HEK293 (cell line): ENCODE data around the gene TMEM214.

Experiments used
- CTCF ChIP-seq: fragments of 450-650 bp; formaldehyde crosslinking; IDR thresholded peaks from 2 replicates; pipeline ENCODE4 v1.5.1; 2016; ENCODE audit warnings: missing biosample characterization, missing genetic modification characterization
- EGR2 ChIP-seq: fragments of 450-650 bp; formaldehyde crosslinking; IDR thresholded peaks from 2 replicates; pipeline ENCODE4 v1.5.1; 2016; ENCODE audit warnings: low read depth, missing biosample characterization, missing genetic modification characterization
- GLIS2 ChIP-seq: fragments of 450-650 bp; formaldehyde crosslinking; IDR thresholded peaks from 2 replicates; pipeline ENCODE4 v1.5.1; 2016; ENCODE audit warnings: missing biosample characterization, missing genetic modification characterization
- HOXC10 ChIP-seq: sonication (generic); formaldehyde crosslinking; IDR thresholded peaks from 2 replicates; pipeline ENCODE4 v1.8.1; 2023; ENCODE audit warnings: mild to moderate bottlenecking, missing genetic modification reagents
- PBX3 ChIP-seq: sonication (generic); formaldehyde crosslinking; IDR thresholded peaks from 2 replicates; pipeline ENCODE4 v1.8.1; 2022; ENCODE audit warnings: mild to moderate bottlenecking, moderate library complexity, missing genetic modification reagents
- SALL2 ChIP-seq: fragments of 450-650 bp; formaldehyde crosslinking; IDR thresholded peaks from 2 replicates; pipeline ENCODE4 v1.5.0; 2017; ENCODE audit warnings: missing biosample characterization, mild to moderate bottlenecking, missing genetic modification characterization, borderline replicate concordance
- SETDB1 ChIP-seq: IDR thresholded peaks from one replicate; pipeline ENCODE4 v1.6.1; 2017; ENCODE audit warnings: mild to moderate bottlenecking, low read length, moderate library complexity, mixed read lengths; ENCODE audit not compliant: insufficient read length
- SP2 ChIP-seq: fragments of 450-650 bp; formaldehyde crosslinking; IDR thresholded peaks from 2 replicates; pipeline ENCODE4 v1.5.1; 2016; ENCODE audit warnings: missing biosample characterization, missing genetic modification characterization
- ZBTB8A ChIP-seq: fragments of 450-650 bp; formaldehyde crosslinking; IDR thresholded peaks from 2 replicates; pipeline ENCODE4 v1.5.1; 2016; ENCODE audit warnings: missing biosample characterization, missing genetic modification characterization
- ZFP37 ChIP-seq: fragments of 450-650 bp; formaldehyde crosslinking; IDR thresholded peaks from 2 replicates; pipeline ENCODE4 v1.5.1; 2016; ENCODE audit warnings: missing biosample characterization, missing genetic modification characterization
- ZNF146 ChIP-seq: fragments of 450-650 bp; formaldehyde crosslinking; IDR thresholded peaks from 2 replicates; pipeline ENCODE4 v1.5.1; 2016; ENCODE audit warnings: missing biosample characterization, missing genetic modification characterization
- ZNF169 ChIP-seq: fragments of 450-650 bp; formaldehyde crosslinking; IDR thresholded peaks from 2 replicates; pipeline ENCODE4 v1.5.1; 2016; ENCODE audit warnings: missing biosample characterization, missing genetic modification characterization
- ZNF280C ChIP-seq: fragments of 450-650 bp; formaldehyde crosslinking; IDR thresholded peaks from 2 replicates; pipeline ENCODE4 v1.5.1; 2016; ENCODE audit warnings: missing biosample characterization, missing genetic modification characterization
- ZNF37A ChIP-seq: fragments of 450-650 bp; IDR thresholded peaks from 2 replicates; pipeline ENCODE4 v1.5.1; 2018; ENCODE audit warnings: missing biosample characterization, missing genetic modification characterization
- ZNF398 ChIP-seq: fragments of 450-650 bp; formaldehyde crosslinking; IDR thresholded peaks from 2 replicates; pipeline ENCODE4 v1.5.1; 2017; ENCODE audit warnings: missing biosample characterization, missing genetic modification characterization
- ZNF830 ChIP-seq: fragments of 450-650 bp; IDR thresholded peaks from 2 replicates; pipeline ENCODE4 v1.5.0; 2018; ENCODE audit warnings: missing biosample characterization, missing genetic modification characterization, low read depth, mild to moderate bottlenecking, moderate library complexity
- ZNF843 ChIP-seq: fragments of 450-650 bp; formaldehyde crosslinking; IDR thresholded peaks from 2 replicates; pipeline ENCODE4 v1.5.1; 2016; ENCODE audit warnings: missing biosample characterization, missing genetic modification characterization
- ZSCAN30 ChIP-seq: fragments of 450-650 bp; IDR thresholded peaks from 2 replicates; pipeline ENCODE4 v1.5.1; 2018; ENCODE audit warnings: missing biosample characterization, mild to moderate bottlenecking, missing genetic modification characterization, moderate library complexity
- TF ChIP-seq, protein P1 (sequence below): fragments of 450-650 bp; formaldehyde crosslinking; IDR thresholded peaks from 2 replicates; pipeline ENCODE4 v1.5.1; 2016; ENCODE audit warnings: missing biosample characterization, missing genetic modification characterization
- TF ChIP-seq, protein P2 (sequence below): fragments of 450-650 bp; formaldehyde crosslinking; IDR thresholded peaks from 2 replicates; pipeline ENCODE4 v1.5.1; 2016; ENCODE audit warnings: missing biosample characterization, missing genetic modification characterization
- TF ChIP-seq, protein P3 (sequence below): fragments of 450-650 bp; formaldehyde crosslinking; IDR thresholded peaks from 2 replicates; pipeline ENCODE4 v1.5.1; 2016; ENCODE audit warnings: missing biosample characterization, missing genetic modification characterization, borderline replicate concordance

The TMEM214 gene

DNA sequence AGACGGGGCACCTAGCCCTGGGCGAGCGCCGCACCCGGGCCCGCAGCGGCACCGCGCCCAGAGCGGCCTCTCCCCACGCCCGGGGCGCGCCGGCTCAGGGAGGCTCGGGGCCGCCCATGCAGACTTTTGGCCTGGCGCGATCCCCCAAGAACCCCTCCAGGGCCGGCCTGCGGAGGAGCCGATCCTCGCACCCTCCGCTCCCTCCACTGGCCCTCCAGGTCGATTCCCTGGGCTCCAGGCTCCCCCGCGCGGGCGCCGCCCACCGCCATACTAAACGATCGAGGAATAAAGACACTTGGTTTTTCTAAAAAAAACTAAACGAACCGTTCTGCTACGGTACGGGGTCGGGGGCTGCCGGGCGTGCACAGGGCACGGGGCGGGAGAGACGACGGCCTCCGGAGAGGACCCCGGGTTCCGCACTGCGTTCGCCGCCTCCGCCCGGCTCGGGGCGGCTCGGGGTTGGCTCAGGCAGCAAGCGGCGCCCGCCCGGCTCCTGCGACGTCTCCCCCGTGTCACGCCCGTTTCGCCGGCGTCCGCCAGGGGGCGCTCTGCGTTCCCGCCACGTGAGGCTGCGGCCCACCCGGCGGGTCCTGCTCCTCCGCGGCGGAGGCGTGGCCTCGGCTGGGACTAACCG is 53.4 kb downstream of the TMEM214 start (continued):
- TF ChIP-seq, protein P1, sequence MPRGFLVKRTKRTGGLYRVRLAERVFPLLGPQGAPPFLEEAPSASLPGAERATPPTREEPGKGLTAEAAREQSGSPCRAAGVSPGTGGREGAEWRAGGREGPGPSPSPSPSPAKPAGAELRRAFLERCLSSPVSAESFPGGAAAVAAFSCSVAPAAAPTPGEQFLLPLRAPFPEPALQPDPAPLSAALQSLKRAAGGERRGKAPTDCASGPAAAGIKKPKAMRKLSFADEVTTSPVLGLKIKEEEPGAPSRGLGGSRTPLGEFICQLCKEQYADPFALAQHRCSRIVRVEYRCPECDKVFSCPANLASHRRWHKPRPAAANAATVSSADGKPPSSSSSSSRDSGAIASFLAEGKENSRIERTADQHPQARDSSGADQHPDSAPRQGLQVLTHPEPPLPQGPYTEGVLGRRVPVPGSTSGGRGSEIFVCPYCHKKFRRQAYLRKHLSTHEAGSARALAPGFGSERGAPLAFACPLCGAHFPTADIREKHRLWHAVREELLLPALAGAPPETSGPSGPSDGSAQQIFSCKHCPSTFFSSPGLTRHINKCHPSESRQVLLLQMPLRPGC (tag by site-specific recombination), result no peak
- 0 out of 2 replicates have a peak, but pooled peaks have one; percentile 55 for TF ChIP-seq HOXC10 (CRISPR knock-in tag)
- no peak for TF ChIP-seq ZNF843 (tag by site-specific recombination)
- TF ChIP-seq ZSCAN30 (tag by site-specific recombination), result peak; percentile 82
- no peak for TF ChIP-seq ZNF169 (tag by site-specific recombination)
- peak; percentile 39; the same call in 1 of the 2 replicates for TF ChIP-seq EGR2 (tag by site-specific recombination)
- peak; percentile 22 for TF ChIP-seq PBX3 (CRISPR knock-in tag)
- TF ChIP-seq GLIS2 (tag by site-specific recombination), result peak; percentile 64
- no peak for TF ChIP-seq ZNF37A
- TF ChIP-seq ZNF830 (tag by site-specific recombination), result no peak
- TF ChIP-seq, protein P2, sequence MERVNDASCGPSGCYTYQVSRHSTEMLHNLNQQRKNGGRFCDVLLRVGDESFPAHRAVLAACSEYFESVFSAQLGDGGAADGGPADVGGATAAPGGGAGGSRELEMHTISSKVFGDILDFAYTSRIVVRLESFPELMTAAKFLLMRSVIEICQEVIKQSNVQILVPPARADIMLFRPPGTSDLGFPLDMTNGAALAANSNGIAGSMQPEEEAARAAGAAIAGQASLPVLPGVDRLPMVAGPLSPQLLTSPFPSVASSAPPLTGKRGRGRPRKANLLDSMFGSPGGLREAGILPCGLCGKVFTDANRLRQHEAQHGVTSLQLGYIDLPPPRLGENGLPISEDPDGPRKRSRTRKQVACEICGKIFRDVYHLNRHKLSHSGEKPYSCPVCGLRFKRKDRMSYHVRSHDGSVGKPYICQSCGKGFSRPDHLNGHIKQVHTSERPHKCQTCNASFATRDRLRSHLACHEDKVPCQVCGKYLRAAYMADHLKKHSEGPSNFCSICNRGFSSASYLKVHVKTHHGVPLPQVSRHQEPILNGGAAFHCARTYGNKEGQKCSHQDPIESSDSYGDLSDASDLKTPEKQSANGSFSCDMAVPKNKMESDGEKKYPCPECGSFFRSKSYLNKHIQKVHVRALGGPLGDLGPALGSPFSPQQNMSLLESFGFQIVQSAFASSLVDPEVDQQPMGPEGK (tag by site-specific recombination), result 0 out of 2 replicates have a peak, but pooled peaks have one; percentile 17
- TF ChIP-seq ZFP37, result no peak
- 0 out of 2 replicates have a peak, but pooled peaks have one; percentile 12 for TF ChIP-seq SP2 (tag by site-specific recombination)
- no peak for TF ChIP-seq ZNF146 (tag by site-specific recombination)
- TF ChIP-seq, protein P3, sequence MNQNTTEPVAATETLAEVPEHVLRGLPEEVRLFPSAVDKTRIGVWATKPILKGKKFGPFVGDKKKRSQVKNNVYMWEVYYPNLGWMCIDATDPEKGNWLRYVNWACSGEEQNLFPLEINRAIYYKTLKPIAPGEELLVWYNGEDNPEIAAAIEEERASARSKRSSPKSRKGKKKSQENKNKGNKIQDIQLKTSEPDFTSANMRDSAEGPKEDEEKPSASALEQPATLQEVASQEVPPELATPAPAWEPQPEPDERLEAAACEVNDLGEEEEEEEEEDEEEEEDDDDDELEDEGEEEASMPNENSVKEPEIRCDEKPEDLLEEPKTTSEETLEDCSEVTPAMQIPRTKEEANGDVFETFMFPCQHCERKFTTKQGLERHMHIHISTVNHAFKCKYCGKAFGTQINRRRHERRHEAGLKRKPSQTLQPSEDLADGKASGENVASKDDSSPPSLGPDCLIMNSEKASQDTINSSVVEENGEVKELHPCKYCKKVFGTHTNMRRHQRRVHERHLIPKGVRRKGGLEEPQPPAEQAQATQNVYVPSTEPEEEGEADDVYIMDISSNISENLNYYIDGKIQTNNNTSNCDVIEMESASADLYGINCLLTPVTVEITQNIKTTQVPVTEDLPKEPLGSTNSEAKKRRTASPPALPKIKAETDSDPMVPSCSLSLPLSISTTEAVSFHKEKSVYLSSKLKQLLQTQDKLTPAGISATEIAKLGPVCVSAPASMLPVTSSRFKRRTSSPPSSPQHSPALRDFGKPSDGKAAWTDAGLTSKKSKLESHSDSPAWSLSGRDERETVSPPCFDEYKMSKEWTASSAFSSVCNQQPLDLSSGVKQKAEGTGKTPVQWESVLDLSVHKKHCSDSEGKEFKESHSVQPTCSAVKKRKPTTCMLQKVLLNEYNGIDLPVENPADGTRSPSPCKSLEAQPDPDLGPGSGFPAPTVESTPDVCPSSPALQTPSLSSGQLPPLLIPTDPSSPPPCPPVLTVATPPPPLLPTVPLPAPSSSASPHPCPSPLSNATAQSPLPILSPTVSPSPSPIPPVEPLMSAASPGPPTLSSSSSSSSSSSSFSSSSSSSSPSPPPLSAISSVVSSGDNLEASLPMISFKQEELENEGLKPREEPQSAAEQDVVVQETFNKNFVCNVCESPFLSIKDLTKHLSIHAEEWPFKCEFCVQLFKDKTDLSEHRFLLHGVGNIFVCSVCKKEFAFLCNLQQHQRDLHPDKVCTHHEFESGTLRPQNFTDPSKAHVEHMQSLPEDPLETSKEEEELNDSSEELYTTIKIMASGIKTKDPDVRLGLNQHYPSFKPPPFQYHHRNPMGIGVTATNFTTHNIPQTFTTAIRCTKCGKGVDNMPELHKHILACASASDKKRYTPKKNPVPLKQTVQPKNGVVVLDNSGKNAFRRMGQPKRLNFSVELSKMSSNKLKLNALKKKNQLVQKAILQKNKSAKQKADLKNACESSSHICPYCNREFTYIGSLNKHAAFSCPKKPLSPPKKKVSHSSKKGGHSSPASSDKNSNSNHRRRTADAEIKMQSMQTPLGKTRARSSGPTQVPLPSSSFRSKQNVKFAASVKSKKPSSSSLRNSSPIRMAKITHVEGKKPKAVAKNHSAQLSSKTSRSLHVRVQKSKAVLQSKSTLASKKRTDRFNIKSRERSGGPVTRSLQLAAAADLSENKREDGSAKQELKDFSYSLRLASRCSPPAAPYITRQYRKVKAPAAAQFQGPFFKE, result no peak
- TF ChIP-seq CTCF (tag by site-specific recombination), result peak; percentile 71
- no peak for TF ChIP-seq SETDB1
- TF ChIP-seq ZBTB8A (tag by site-specific recombination), result peak; percentile 90
- TF ChIP-seq SALL2 (tag by site-specific recombination), result no peak
- TF ChIP-seq ZNF280C, result no peak
- TF ChIP-seq ZNF398 (tag by site-specific recombination), result peak; percentile 64; the same call in 1 of the 2 replicates
